ENCODE results near the gene CCDC51. TPM values are rescaled to one million over a fixed set of nuclear protein-coding genes. Genes with fewer than 3 reads are reported as not detected.

CCDC51 gene
- total RNA-seq, 4 donors from 2014 or later = 23.4 to 33.3 (median 29.2) TPM

GRCh38 chr3:48460517-48460902 is 20.6 kb upstream of the CCDC51 start:
- peaks cover 0 to 29% (median 7%) of the 10 kb centered on the region in 4 donors for H3K4me1 ChIP-seq
- H3K27me3 ChIP-seq = no peaks in the 10 kb centered on the region
- no peaks in the 10 kb centered on the region for H3K9me3 ChIP-seq
- no peak overlapping the region for H3K27ac ChIP-seq
- no peak for DNase-seq (ENCODE audit: low spot score in 2 of 2)
- TF ChIP-seq POLR2A (IDR thresholded peaks at IDR 0.05) (no peak), CTCF (IDR thresholded peaks at IDR 0.05) (no peak), EP300 (IDR thresholded peaks at IDR 0.05) (no peak)
- H3K4me3 ChIP-seq = no peak overlapping the region
- peaks cover 8 to 86% (median 13%) of the 10 kb centered on the region in 3 donors for H3K36me3 ChIP-seq
- WGBS, 2 donors = 96 to 98% methylated on average over 3 of the region's 3 CpGs

GRCh38 chr3:48459773-48460516 is 20.0 kb upstream of the CCDC51 start:
- DNase-seq (ENCODE audit: low spot score in 2 of 2) = no peak
- Histone ChIP-seq H3K4me3 (no peak overlapping the region), H3K27me3 (no peaks in the 10 kb centered on the region), H3K27ac (peak overlapping the region in 1 of 4 donors; percentile 80), H3K4me1 (peaks cover 0 to 24% (median 2%) of the 10 kb centered on the region in 4 donors), H3K9me3 (no peaks in the 10 kb centered on the region), H3K36me3 (peaks cover 8 to 91% (median 15%) of the 10 kb centered on the region in 3 donors)
- 70% methylated on average over 7 of the region's 7 CpGs for whole genome bisulfite sequencing, 2 donors
- TF ChIP-seq POLR2A (IDR thresholded peaks at IDR 0.05) = no peak
- TF ChIP-seq CTCF (IDR thresholded peaks at IDR 0.05) = no peak
- TF ChIP-seq EP300 (IDR thresholded peaks at IDR 0.05) = no peak

GRCh38 chr3:48459331-48459730 is 19.4 kb upstream of the CCDC51 start:
- peaks cover 0 to 20% (median 0%) of the 10 kb centered on the region in 4 donors for H3K4me1 ChIP-seq
- no peak for DNase-seq (ENCODE audit: low spot score in 2 of 2)
- no peaks in the 10 kb centered on the region for H3K9me3 ChIP-seq
- WGBS, 2 donors = 93 to 96% methylated on average over 3 of the region's 3 CpGs
- H3K4me3 ChIP-seq = no peak overlapping the region
- TF ChIP-seq POLR2A (IDR thresholded peaks at IDR 0.05) (no peak), CTCF (IDR thresholded peaks at IDR 0.05) (no peak), EP300 (IDR thresholded peaks at IDR 0.05) (no peak)
- H3K27ac ChIP-seq = peak overlapping the region in 1 of 4 donors; percentile 80
- peaks cover 8 to 91% (median 18%) of the 10 kb centered on the region in 3 donors for H3K36me3 ChIP-seq
- no peaks in the 10 kb centered on the region for H3K27me3 ChIP-seq

- H3K27ac ChIP-seq = peak overlapping the region; percentile 8 to 80 (median 47)
- no peaks in the 10 kb centered on the region for H3K9me3 ChIP-seq
- 91 to 94% methylated on average over 1 of the region's 1 CpG for WGBS, 2 donors
- H3K27me3 ChIP-seq = no peaks in the 10 kb centered on the region
- no peak for DNase-seq (ENCODE audit: low spot score in 2 of 2)
- peaks cover 8 to 99% (median 20%) of the 10 kb centered on the region in 3 donors for H3K36me3 ChIP-seq
- no peak overlapping the region for H3K4me3 ChIP-seq
- peaks cover 0 to 20% (median 0%) of the 10 kb centered on the region in 4 donors for H3K4me1 ChIP-seq
- TF ChIP-seq CTCF (IDR thresholded peaks at IDR 0.05) = no peak
- no peak for TF ChIP-seq POLR2A (IDR thresholded peaks at IDR 0.05)
- TF ChIP-seq EP300 (IDR thresholded peaks at IDR 0.05) = no peak
These were observed 16.5 kb upstream of the CCDC51 start for GRCh38 chr3:48456456-48456855.

- Histone ChIP-seq H3K36me3 (peaks cover 0 to 57% (median 12%) of the 10 kb centered on the region in 3 donors), H3K27me3 (no peaks in the 10 kb centered on the region), H3K27ac (no peak overlapping the region), H3K4me1 (peaks cover 0 to 25% (median 7%) of the 10 kb centered on the region in 4 donors), H3K4me3 (no peak overlapping the region), H3K9me3 (no peaks in the 10 kb centered on the region)
- TF ChIP-seq POLR2A (IDR thresholded peaks at IDR 0.05) (no peak), CTCF (IDR thresholded peaks at IDR 0.05) (no peak), EP300 (IDR thresholded peaks at IDR 0.05) (no peak)
- 75 to 82% methylated on average over 1 of the region's 1 CpG for WGBS, 2 donors
- no peak for DNase-seq (ENCODE audit: low spot score in 2 of 2)
These were observed 11.4 kb upstream of the CCDC51 start for GRCh38 chr3:48451270-48451669.

All from tibial nerve (tissue), 4 donors.